Measurements from ENCODE around the gene GNPTG. TPM values are rescaled to one million over a fixed set of nuclear protein-coding genes. Genes with fewer than 3 reads are reported as not detected.

GNPTG gene
- total and polyA plus RNA-seq, 2 of the 8 experiments (the other 6 are each of a cell fraction or from before 2014, with no cell fraction given), result 26.2 to 51.2 TPM

GRCh38 chr16:1330260-1330914 is 21.3 kb upstream of the GNPTG start (continued):
- TF ChIP-seq RAD21 (IDR thresholded peaks at IDR 0.05 in 1 of 2, conservative IDR thresholded peaks at IDR 0.05 in 1 of 2; ENCODE audit: low read depth in 2 of 2, low read length in 2 of 2), result peak; percentile 50 to 54
